ENCODE data around the gene ABHD14A.

- no peak for TF ChIP-seq ZIK1 (CRISPR knock-in tag; IDR thresholded peaks at IDR 0.05; ENCODE audit: borderline replicate concordance, low read depth)
- no peak for TF ChIP-seq ATF3 (CRISPR knock-in tag; IDR thresholded peaks at IDR 0.05)
- no peak for TF ChIP-seq CTCF (CRISPR knock-in tag; IDR thresholded peaks at IDR 0.05)
- TF ChIP-seq KAT2B (IDR thresholded peaks at IDR 0.05; ENCODE audit: borderline replicate concordance, low read depth, low read length): no peak
- TF ChIP-seq HDAC2 (CRISPR knock-in tag; IDR thresholded peaks at IDR 0.05): no peak
- TF ChIP-seq ISL2 (CRISPR knock-in tag; IDR thresholded peaks at IDR 0.05): no peak
- no peak for TF ChIP-seq FLYWCH1 (CRISPR knock-in tag; IDR thresholded peaks at IDR 0.05)
- no peak for TF ChIP-seq SCMH1 (CRISPR knock-in tag; IDR thresholded peaks at IDR 0.05; ENCODE audit: borderline replicate concordance)
- TF ChIP-seq HIVEP1 (CRISPR knock-in tag; IDR thresholded peaks at IDR 0.05): no peak
- TF ChIP-seq HNRNPH1 (optimal IDR thresholded peaks at IDR 0.05; ENCODE audit: low read depth, low read length): no peak
Observed at GRCh38 chr3:51977446-51978142, 2.7 kb downstream of the ABHD14A start.

Measured in HepG2 (cell line).